Endothelial cell of umbilical vein (primary cell): Measurements from ENCODE around the gene LCNL1. TPM values are rescaled to one million over a fixed set of nuclear protein-coding genes. Genes with fewer than 3 reads are reported as not detected.

Source experiments
- BruUV-seq: library from RNA; stranded (reverse); fragments of 400-500 nt; replicated peaks from 2 replicates; lab custom pipeline; 2021; lab: Mats Ljungman, UMichigan
- CTCF ChIA-PET: fragments of 300-600, 350-600 bp; sonication (Branson Sonifier 250); formaldehyde crosslinking; loops from one replicate; lab custom pipeline; 2021; ENCODE audit warnings: antibody characterized with exemption, inconsistent platforms; lab: Charles Lee
- POLR2A ChIA-PET: fragments of 300-600, 350-600 bp; sonication (Branson Sonifier 250); formaldehyde crosslinking; loops from one replicate; lab custom pipeline; 2021; ENCODE audit warnings: antibody characterized with exemption, inconsistent platforms; lab: Charles Lee
- DNase-seq: peaks from one replicate; pipeline ENCODE4 v3.0.0-alpha.2; 2011; ENCODE audit warnings: low read depth, low spot score
- FAIRE-seq: peaks from 2 replicates; lab custom pipeline; 2011; peaks lifted over from hg19 to GRCh38; lab: Jason Lieb, UNC
- H2AFZ ChIP-seq: 2 replicates; pipeline ENCODE4 v1.6.0; 2012; ENCODE audit warnings: low read depth, low read length, control low read depth, inconsistent platforms
- H3K27ac ChIP-seq: 2 replicates; pipeline ENCODE4 v1.5.1; 2011; ENCODE audit warnings: low read depth, mild to moderate bottlenecking, control low read depth, low read length, moderate library complexity; ENCODE audit not compliant: insufficient read depth
- H3K27me3 ChIP-seq, 2 experiments: 2 replicates each; pipeline versions ENCODE4 v1.6.0 to v1.6.1; 2011; ENCODE audit warnings: low read length in 2 of 2, mixed read lengths in 1 of 2; ENCODE audit not compliant: control insufficient read depth in 2 of 2, insufficient read depth in 2 of 2
- H3K36me3 ChIP-seq, 2 experiments: 2 replicates in 1 of 2; 3 replicates in 1 of 2; pipeline ENCODE4 v1.5.1; 2011; ENCODE audit warnings: low read length in 2 of 2, mild to moderate bottlenecking in 1 of 2, moderate library complexity in 1 of 2; ENCODE audit not compliant: control insufficient read depth in 2 of 2, insufficient read depth in 2 of 2; ENCODE audit errors: extremely low read depth in 1 of 2
- H3K4me1 ChIP-seq: 3 replicates; pipeline ENCODE4 v1.5.1; 2011; ENCODE audit warnings: mild to moderate bottlenecking, low read length; ENCODE audit not compliant: control insufficient read depth, insufficient read depth; ENCODE audit errors: extremely low read depth
- H3K4me2 ChIP-seq: 2 replicates; pipeline ENCODE4 v1.6.1; 2011; ENCODE audit warnings: low read length, control low read depth, mixed read lengths; ENCODE audit not compliant: insufficient read depth
- H3K4me3 ChIP-seq, 3 experiments: fragments of 200-600 bp in 1 of 3; sonication (generic), shearing (Covaris generic) in 1 of 3; replicated peaks in 1 of 3; 2 replicates each; pipeline ENCODE4 v1.5.1; 2011 to 2016; ENCODE audit warnings: control low read depth in 3 of 3, low read length in 3 of 3, mild to moderate bottlenecking in 2 of 3, inconsistent platforms in 1 of 3, low read depth in 1 of 3, moderate library complexity in 1 of 3; ENCODE audit not compliant: insufficient read depth in 1 of 3
- H3K79me2 ChIP-seq: 2 replicates; pipeline ENCODE4 v1.6.0; 2012; ENCODE audit warnings: low read length, inconsistent platforms; ENCODE audit not compliant: control insufficient read depth, insufficient read depth
- H3K9ac ChIP-seq: replicated peaks from 2 replicates; pipeline ENCODE3; 2011; ENCODE audit warnings: low read length, control low read depth; ENCODE audit not compliant: insufficient read depth; ENCODE audit errors: extremely low read depth
- H3K9me1 ChIP-seq: replicated peaks from 3 replicates; pipeline ENCODE4 v1.6.0; 2011; ENCODE audit warnings: mild to moderate bottlenecking, low read length; ENCODE audit not compliant: control insufficient read depth, insufficient read depth; ENCODE audit errors: extremely low read depth
- H3K9me3 ChIP-seq: replicated peaks from 2 replicates; pipeline ENCODE4 v1.5.1; 2012; ENCODE audit warnings: low read length, inconsistent platforms; ENCODE audit not compliant: control insufficient read depth, insufficient read depth
- H4K20me1 ChIP-seq: replicated peaks from 2 replicates; pipeline ENCODE3; 2011; ENCODE audit warnings: mild to moderate bottlenecking, low read length; ENCODE audit not compliant: control insufficient read depth, insufficient read depth; ENCODE audit errors: extremely low read depth
- CTCF ChIP-seq, 2 donors: IDR thresholded peaks; 1 replicate in 1 of 2; 2 replicates in 1 of 2; pipeline ENCODE4 v1.5.1; 2011; ENCODE audit warnings: low read length in 2 of 2, mild to moderate bottlenecking in 2 of 2, moderate library complexity in 2 of 2, control low read depth in 1 of 2, inconsistent platforms in 1 of 2, low read depth in 1 of 2; ENCODE audit not compliant: insufficient read depth in 1 of 2; ENCODE audit errors: extremely low read depth in 1 of 2
- EZH2 ChIP-seq: IDR thresholded peaks from 2 replicates; pipeline ENCODE4 v1.6.1; 2012; ENCODE audit warnings: borderline replicate concordance, low read depth, mild to moderate bottlenecking, moderate library complexity, low read length, inconsistent platforms; ENCODE audit not compliant: severe bottlenecking
- FOS ChIP-seq: IDR thresholded peaks from 2 replicates; pipeline ENCODE4 v1.6.1; 2011; ENCODE audit warnings: mild to moderate bottlenecking, low read length, moderate library complexity, borderline replicate concordance; ENCODE audit not compliant: insufficient read depth
- GATA2 ChIP-seq: IDR thresholded peaks from 2 replicates; pipeline ENCODE4 v1.7.0; 2011; ENCODE audit warnings: low read depth, mild to moderate bottlenecking, moderate library complexity, mixed read lengths, low read length; ENCODE audit not compliant: insufficient read length, insufficient read depth
- JUN ChIP-seq: IDR thresholded peaks from 2 replicates; pipeline ENCODE4 v1.6.1; 2011; ENCODE audit warnings: borderline replicate concordance, low read depth; ENCODE audit not compliant: insufficient read length, insufficient read depth
- MYC ChIP-seq: IDR thresholded peaks from one replicate; pipeline ENCODE4 v1.6.1; 2011; ENCODE audit warnings: mild to moderate bottlenecking, low read depth, low read length
- POLR2A ChIP-seq: IDR thresholded peaks from 2 replicates; pipeline ENCODE4 v1.6.1; 2012; ENCODE audit warnings: low read depth, mild to moderate bottlenecking, control low read depth, low read length
- POLR2AphosphoS5 ChIP-seq: IDR thresholded peaks from 2 replicates; pipeline ENCODE4 v1.6.1; 2012; ENCODE audit warnings: low read depth, mild to moderate bottlenecking, control low read depth, low read length, moderate library complexity; ENCODE audit not compliant: insufficient read depth
- dilution Hi-C: fragments of 300-500 bp; cut with MboI; formaldehyde crosslinking; loops from one replicate; pipeline ENCODE4 v1.15.0; 2019; ENCODE audit warnings: low sequenced_read_pairs; ENCODE audit not compliant: extremely low pct_ligation_motif_present
- intact Hi-C: fragments of 100-400 bp; cut with micrococcal nuclease; formaldehyde crosslinking; loops from one replicate; pipeline ENCODE4 v1.10.0; 2022
- polyA plus RNA-seq, 4 experiments: library from polyadenylated mRNA; depleted of rRNA in 3 of 4; stranded (reverse) in 3 of 4; unstranded in 1 of 4; fragments of >200 nt; gene quantifications; 2 replicates each; pipeline versions ENCODE4 v1.2.1 to v1.2.3, GENCODE V29; 2011 to 2012; ENCODE audit warnings: missing spikeins in 1 of 4
- total RNA-seq: library from RNA; stranded (reverse); gene quantifications from 2 replicates; pipeline ENCODE4 v1.2.3, GENCODE V29; 2021
- TF ChIP-seq, protein P1 (sequence below): IDR thresholded peaks from 2 replicates; pipeline ENCODE4 v1.6.1; 2011; ENCODE audit not compliant: insufficient read depth, insufficient read length

LCNL1 gene
- total and polyA plus RNA-seq, 2 donors (not counting 3 experiments of a cell fraction or from before 2014, with no cell fraction given) = not detected

DNA sequence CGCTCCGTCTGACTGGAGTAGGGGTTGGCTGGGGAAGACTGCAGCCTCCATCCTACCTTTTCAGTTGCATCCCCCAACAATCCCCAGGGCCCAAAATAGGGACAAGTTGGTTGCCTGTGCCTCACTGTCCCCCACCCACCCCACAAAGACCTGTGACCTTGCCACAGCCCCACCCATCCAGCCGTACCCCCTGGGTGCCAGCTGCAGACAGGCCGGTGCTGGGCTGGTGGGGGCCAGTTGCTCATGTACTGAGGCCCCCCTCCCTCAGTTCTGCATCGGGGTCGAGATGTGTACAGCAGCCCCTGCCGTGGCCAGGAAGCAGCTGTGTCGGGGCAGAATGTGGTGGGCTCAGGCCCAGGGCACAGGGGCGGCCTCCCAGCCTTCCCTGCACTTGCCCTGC is 374 bp downstream of the LCNL1 start:
- CTCF ChIA-PET = interaction anchor here (1.4 kb wide), 1 partner anchor 9 kb away, joined by 3 read pairs; the partner anchor contains the start of gene PAXX
- no peak overlapping the region for H3K9ac ChIP-seq
- TF ChIP-seq CTCF (IDR thresholded peaks at IDR 0.05; ENCODE audit: extremely low read depth in 1 of 2, insufficient read depth in 1 of 2, low read depth in 1 of 2, low read length in 2 of 2) = no peak
- no peak for TF ChIP-seq POLR2A
- no peak for TF ChIP-seq POLR2AphosphoS5
- TF ChIP-seq EZH2 = no peak
- TF ChIP-seq JUN = no peak
- no peak for TF ChIP-seq FOS
- no peak for TF ChIP-seq GATA2
- TF ChIP-seq MYC = no peak
- TF ChIP-seq, protein P1, sequence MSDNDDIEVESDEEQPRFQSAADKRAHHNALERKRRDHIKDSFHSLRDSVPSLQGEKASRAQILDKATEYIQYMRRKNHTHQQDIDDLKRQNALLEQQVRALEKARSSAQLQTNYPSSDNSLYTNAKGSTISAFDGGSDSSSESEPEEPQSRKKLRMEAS = no peak
- no peaks in the 10 kb centered on the region for H3K36me3 ChIP-seq
- intact Hi-C loops (no loop called here), dilution Hi-C loops (no loop called here)
- no peak overlapping the region for H3K4me3 ChIP-seq
- no peaks in the 10 kb centered on the region for H3K9me3 ChIP-seq
- H4K20me1 ChIP-seq = no peaks in the 10 kb centered on the region
- FAIRE-seq = no peak
- no peaks in the 10 kb centered on the region for H3K9me1 ChIP-seq
- no peak overlapping the region for H3K4me2 ChIP-seq
- POLR2A ChIA-PET = no interaction called here
- BruUV-seq = no TSS peak
- peaks cover 3 to 10% of the 10 kb centered on the region in 2 experiments for H3K27me3 ChIP-seq
- no peaks in the 10 kb centered on the region for H3K79me2 ChIP-seq
- H3K4me1 ChIP-seq = peaks cover 4% of the 10 kb centered on the region
- no peak for DNase-seq
- no peak overlapping the region for H3K27ac ChIP-seq
- H2AFZ ChIP-seq = no peak overlapping the region
